Right lobe of liver (tissue), 6 donors: Measurements from ENCODE around the gene CRAMP1. TPM values are rescaled to one million over a fixed set of nuclear protein-coding genes. Genes with fewer than 3 reads are reported as not detected.

Experiments
- ATAC-seq, 4 donors: fragments of 200-7000 bp; cut with Tn5 transposase; one replicate each; pipeline ENCODE4 v1.9.1; 2020; ENCODE audit warnings: mild to moderate bottlenecking in 4 of 4, moderate library complexity in 4 of 4
- DNase-seq, 3 donors: peaks; one replicate each; pipeline ENCODE4 v3.0.0-alpha.2; 2020
- H3K27ac ChIP-seq, 3 donors: fragments of 200-600 bp; one replicate each; pipeline ENCODE4 v1.8.0; 2022
- H3K27me3 ChIP-seq, 2 donors: fragments of 200-600 bp; one replicate each; pipeline ENCODE4 v1.8.0; 2022
- H3K36me3 ChIP-seq, 4 donors: fragments of 200-600 bp; sonication (generic) in 1 of 4; one replicate each; pipeline versions ENCODE4 v1.5.1 to v1.8.0; 2017 to 2022; ENCODE audit warnings: control low read depth in 1 of 4
- H3K4me1 ChIP-seq, 4 donors: fragments of 200-600 bp; sonication (generic) in 1 of 4; one replicate each; pipeline versions ENCODE4 v1.5.1 to v1.8.0; 2017 to 2022; ENCODE audit warnings: control low read depth in 1 of 4
- H3K4me3 ChIP-seq, 3 donors: fragments of 200-600 bp; one replicate each; pipeline ENCODE4 v1.8.0; 2022
- H3K9me3 ChIP-seq, 4 donors: fragments of 200-600 bp; sonication (generic) in 1 of 4; one replicate each; pipeline versions ENCODE4 v1.5.1 to v1.8.0; 2017 to 2022; ENCODE audit warnings: control low read depth in 1 of 4
- CTCF ChIP-seq, 4 donors: fragments of 200-600 bp in 3 of 4; fragments of 450-650 bp in 1 of 4; IDR thresholded peaks; one replicate each; pipeline versions ENCODE4 v1.5.1 to v1.8.0; 2016 to 2022; ENCODE audit warnings: antibody characterized with exemption in 4 of 4, mild to moderate bottlenecking in 2 of 4
- POLR2A ChIP-seq: fragments of 450-650 bp; IDR thresholded peaks from one replicate; pipeline ENCODE4 v1.6.1; 2017; ENCODE audit warnings: antibody characterized with exemption, mild to moderate bottlenecking
- WGBS: methylation state at CpG from one replicate; pipeline ENCODE4 v1.1.6; 2018; ENCODE audit warnings: low coverage, low lambda C conversion rate; ENCODE audit not compliant: insufficient coverage; ENCODE audit errors: missing lambda C conversion rate; 5-methylcytosine and 5-hydroxymethylcytosine counted together
- intact Hi-C, 2 donors: fragments of 100-400 bp; cut with DNase I; formaldehyde crosslinking; loops; one replicate each; pipeline versions ENCODE4 v1.11.2 to v1.14.1; 2022
- total RNA-seq, 6 experiments: library from RNA; depleted of rRNA in 2 of 6; stranded (reverse); fragments of >200 nt in 2 of 6; fragmentation: NEBNext Ultra II Directional in 3 of 6; extraction: Animal tissue kit (Norgen Biotek cat#: 25700) in 3 of 6; gene quantifications; one replicate each; pipeline versions ENCODE4 v1.1.0 to v1.2.4, GENCODE V29; 2016 to 2023
- donor health status: DM: no; HTN: yes; CAD: no.
- donor health status: DM: no; HTN: no; CAD: no.
- donor health status: DM: no; HTN: no; CAD: no.
- donor health status: DM: no; HTN: yes; CAD: no.
- donor health status: DM: no; HTN: yes; CAD: no.

CRAMP1 gene
- total RNA-seq, 6 experiments from 2014 or later = 2.9 to 8.4 (median 5.8) TPM

DNA sequence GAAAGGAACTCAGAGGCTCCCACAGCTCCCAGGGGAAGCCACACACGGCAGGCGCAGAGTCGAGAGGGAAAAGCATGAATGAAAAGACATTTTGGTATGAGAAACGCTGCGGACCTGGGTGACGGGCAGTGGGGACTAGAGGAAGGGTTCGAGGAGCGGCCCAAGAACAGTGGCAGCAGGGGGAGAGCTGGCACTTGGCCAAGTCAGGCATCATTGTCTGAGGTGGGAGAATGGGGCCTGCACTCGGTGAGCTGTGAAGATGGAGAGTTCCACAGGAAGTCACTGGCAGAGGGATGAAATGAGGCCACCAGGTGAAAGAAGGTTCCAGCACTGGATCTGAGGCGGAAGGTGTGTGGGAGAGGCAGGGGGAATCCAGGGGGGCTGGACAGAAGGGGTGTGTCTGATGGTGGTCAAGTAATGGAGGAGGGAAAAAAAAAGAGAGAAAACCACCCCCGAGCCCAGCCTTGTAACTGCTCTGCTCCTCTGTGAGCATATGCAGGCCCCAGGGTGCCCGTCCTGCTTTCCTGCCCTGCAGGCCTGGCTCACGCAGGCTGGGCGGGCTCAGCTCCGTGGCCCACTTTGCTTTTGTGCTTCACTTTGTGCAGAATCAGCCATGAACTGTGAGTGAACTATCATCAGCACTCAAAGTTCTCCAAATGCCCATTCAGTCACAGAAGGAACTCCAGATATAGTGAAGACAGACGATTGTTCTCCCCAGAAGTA lies 46.9 kb upstream of the CRAMP1 start:
- no peaks in the 10 kb centered on the region for H3K27me3 ChIP-seq
- no peak overlapping the region for H3K27ac ChIP-seq
- no peaks in the 10 kb centered on the region for H3K4me1 ChIP-seq
- no peak overlapping the region for H3K4me3 ChIP-seq
- H3K9me3 ChIP-seq = no peaks in the 10 kb centered on the region
- WGBS = 91% methylated on average over 13 of the region's 16 CpGs
- TF ChIP-seq CTCF (IDR thresholded peaks at IDR 0.05) (no peak), POLR2A (no peak)
- peaks cover 0 to 4% (median 0%) of the 10 kb centered on the region in 4 donors for H3K36me3 ChIP-seq
- intact Hi-C loops = no loop called here
- ATAC-seq = no peak
- DNase-seq = no peak

DNA sequence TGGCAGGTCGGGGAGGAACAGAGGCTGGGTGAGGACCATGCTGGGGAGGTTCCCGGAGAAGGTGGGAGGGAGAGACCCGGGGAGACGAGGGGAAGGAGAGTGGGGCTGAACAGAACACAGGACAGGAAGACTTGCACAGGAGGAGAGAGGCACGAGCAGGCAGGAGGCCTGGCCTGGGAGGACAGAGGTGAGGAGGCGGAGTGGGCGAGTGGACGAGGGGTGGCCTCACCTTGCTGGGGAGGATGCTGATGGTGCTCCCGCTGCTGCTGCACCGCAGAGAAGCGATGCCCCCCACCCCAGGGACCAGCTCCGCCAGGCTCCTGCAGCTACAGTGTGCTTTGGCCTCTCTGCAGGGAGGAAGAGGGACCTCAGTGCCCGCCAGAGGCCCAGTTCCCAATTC lies 44.2 kb upstream of the CRAMP1 start:
- no peak for ATAC-seq

GRCh38 chr16:1571012-1571671 lies 41.0 kb upstream of the CRAMP1 start:
- intact Hi-C loops = no loop called here
- H3K4me3 ChIP-seq = no peak overlapping the region
- H3K36me3 ChIP-seq = no peaks in the 10 kb centered on the region
- ATAC-seq (no peak), DNase-seq (no peak)
- TF ChIP-seq POLR2A (no peak), CTCF (IDR thresholded peaks at IDR 0.05) (no peak)
- H3K9me3 ChIP-seq = no peaks in the 10 kb centered on the region
- no peaks in the 10 kb centered on the region for H3K27me3 ChIP-seq
- WGBS = 67% methylated on average over 5 of the region's 7 CpGs
- no peaks in the 10 kb centered on the region for H3K4me1 ChIP-seq
- no peak overlapping the region for H3K27ac ChIP-seq

More for the DNA sequence above, 44.2 kb upstream of the CRAMP1 start:
- Histone ChIP-seq H3K36me3 (no peaks in the 10 kb centered on the region), H3K9me3 (no peaks in the 10 kb centered on the region), H3K27ac (no peak overlapping the region), H3K4me3 (no peak overlapping the region), H3K27me3 (no peaks in the 10 kb centered on the region), H3K4me1 (no peaks in the 10 kb centered on the region)
- intact Hi-C loops = no loop called here
- TF ChIP-seq CTCF (IDR thresholded peaks at IDR 0.05) (no peak), POLR2A (no peak)
- WGBS = 86% methylated on average over 5 of the region's 13 CpGs
- no peak for DNase-seq

DNA sequence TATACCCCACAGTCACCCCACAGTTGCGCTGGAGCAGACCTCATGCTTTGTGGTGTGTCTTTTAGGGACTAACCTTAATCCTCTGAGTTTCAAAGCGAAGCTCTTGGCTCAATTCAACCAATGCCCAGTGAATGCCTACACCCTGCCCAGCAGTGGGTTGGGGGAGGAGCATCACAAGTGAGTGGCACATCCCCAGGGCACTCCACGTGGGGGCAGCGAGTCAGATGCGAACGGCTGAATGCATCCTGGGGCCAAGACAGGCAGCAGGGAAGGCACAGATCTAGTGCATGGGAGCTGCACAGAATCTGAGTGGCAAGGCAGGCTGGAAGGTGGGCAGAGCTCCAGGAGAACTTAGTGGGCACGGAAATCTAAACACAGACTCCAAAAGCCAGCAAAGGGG lies 39.5 kb upstream of the CRAMP1 start:
- Histone ChIP-seq H3K4me1 (no peaks in the 10 kb centered on the region), H3K27me3 (no peaks in the 10 kb centered on the region), H3K4me3 (no peak overlapping the region), H3K36me3 (no peaks in the 10 kb centered on the region), H3K9me3 (no peaks in the 10 kb centered on the region), H3K27ac (no peak overlapping the region)
- intact Hi-C loops = no loop called here
- TF ChIP-seq POLR2A = no peak
- no peak for TF ChIP-seq CTCF (IDR thresholded peaks at IDR 0.05)
- ATAC-seq (no peak), DNase-seq (no peak)
- WGBS = 100% methylated on average over 3 of the region's 7 CpGs
